PC-3 (cell line): Measurements from ENCODE around the gene PSPH.
"Not testable (repeated sequence)": the region's sequence is repeated elsewhere in the genome, so short reads cannot be mapped to it uniquely, and the experiment has no call there.

ENCODE experiments used
- EZH2 ChIP-seq: fragments of 300-600 bp; sonication (generic); IDR thresholded peaks from one replicate; pipeline ENCODE4 v1.6.1; 2017; ENCODE audit warnings: antibody characterized with exemption, mild to moderate bottlenecking, low read length; ENCODE audit not compliant: unreplicated experiment
- EZH2phosphoT487 ChIP-seq: fragments of 300-600 bp; sonication (generic); IDR thresholded peaks from 2 replicates; pipeline ENCODE4 v1.6.1; 2018; ENCODE audit warnings: mild to moderate bottlenecking, antibody characterized with exemption, low read length, borderline replicate concordance
- TF ChIP-seq, protein P1 (sequence below): fragments of 300-600 bp; sonication (generic); conservative IDR thresholded peaks from 2 replicates; pipeline ENCODE4 v1.5.1; 2017; ENCODE audit warnings: antibody characterized with exemption, low read depth, mild to moderate bottlenecking, low read length

DNA sequence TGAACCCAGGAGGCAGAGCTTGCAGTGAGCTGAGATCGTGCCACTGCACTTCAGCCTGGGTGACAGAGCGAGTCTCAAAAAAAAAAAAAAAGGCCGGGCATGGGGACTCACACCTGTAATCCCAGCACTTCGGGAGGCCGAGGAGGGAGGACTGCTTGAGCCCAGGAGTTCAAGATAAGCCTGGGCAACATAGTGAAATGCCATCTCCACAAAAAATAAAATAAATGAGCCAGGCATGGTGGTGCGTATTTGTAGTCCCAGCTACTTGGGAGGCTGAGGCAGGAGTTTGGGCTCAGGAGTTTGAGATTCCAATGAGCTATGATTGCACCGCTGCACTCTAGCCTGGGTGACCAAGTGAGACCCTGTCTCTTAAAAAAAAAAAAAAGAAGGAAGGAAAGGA lies 18.7 kb downstream of the PSPH start:
- not testable (repeated sequence) for TF ChIP-seq EZH2phosphoT487, EZH2
- TF ChIP-seq, protein P1, sequence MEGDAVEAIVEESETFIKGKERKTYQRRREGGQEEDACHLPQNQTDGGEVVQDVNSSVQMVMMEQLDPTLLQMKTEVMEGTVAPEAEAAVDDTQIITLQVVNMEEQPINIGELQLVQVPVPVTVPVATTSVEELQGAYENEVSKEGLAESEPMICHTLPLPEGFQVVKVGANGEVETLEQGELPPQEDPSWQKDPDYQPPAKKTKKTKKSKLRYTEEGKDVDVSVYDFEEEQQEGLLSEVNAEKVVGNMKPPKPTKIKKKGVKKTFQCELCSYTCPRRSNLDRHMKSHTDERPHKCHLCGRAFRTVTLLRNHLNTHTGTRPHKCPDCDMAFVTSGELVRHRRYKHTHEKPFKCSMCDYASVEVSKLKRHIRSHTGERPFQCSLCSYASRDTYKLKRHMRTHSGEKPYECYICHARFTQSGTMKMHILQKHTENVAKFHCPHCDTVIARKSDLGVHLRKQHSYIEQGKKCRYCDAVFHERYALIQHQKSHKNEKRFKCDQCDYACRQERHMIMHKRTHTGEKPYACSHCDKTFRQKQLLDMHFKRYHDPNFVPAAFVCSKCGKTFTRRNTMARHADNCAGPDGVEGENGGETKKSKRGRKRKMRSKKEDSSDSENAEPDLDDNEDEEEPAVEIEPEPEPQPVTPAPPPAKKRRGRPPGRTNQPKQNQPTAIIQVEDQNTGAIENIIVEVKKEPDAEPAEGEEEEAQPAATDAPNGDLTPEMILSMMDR, result not testable (repeated sequence)
